HT1080 (cell line): ENCODE results near the gene ALX3. TPM values are rescaled to one million over a fixed set of nuclear protein-coding genes. Genes with fewer than 3 reads are reported as not detected.

ENCODE experiments used
- DNase-seq: peaks from one replicate; pipeline ENCODE4 v3.0.0-alpha.2; 2015; ENCODE audit warnings: low read depth
- polyA plus RNA-seq, 2 experiments: library from polyadenylated mRNA; depleted of rRNA; stranded (reverse); fragments of >200 nt; gene quantifications; 2 replicates each; pipeline ENCODE4 v1.2.3, GENCODE V29; 2015
- total RNA-seq: library from RNA; depleted of rRNA; stranded (reverse); fragments of >200 nt; shearing (Covaris generic); gene quantifications from 2 replicates; pipeline ENCODE4 v1.2.3, GENCODE V29; 2014; rRNA removed

Gene ALX3
- total RNA-seq, result not detected in 2 replicates
- not detected in 2 replicates for polyA plus RNA-seq (2015; cell fraction: cytosol; rRNA removed)
- not detected in 2 replicates for polyA plus RNA-seq (2015; cell fraction: nucleus; rRNA removed)

DNA sequence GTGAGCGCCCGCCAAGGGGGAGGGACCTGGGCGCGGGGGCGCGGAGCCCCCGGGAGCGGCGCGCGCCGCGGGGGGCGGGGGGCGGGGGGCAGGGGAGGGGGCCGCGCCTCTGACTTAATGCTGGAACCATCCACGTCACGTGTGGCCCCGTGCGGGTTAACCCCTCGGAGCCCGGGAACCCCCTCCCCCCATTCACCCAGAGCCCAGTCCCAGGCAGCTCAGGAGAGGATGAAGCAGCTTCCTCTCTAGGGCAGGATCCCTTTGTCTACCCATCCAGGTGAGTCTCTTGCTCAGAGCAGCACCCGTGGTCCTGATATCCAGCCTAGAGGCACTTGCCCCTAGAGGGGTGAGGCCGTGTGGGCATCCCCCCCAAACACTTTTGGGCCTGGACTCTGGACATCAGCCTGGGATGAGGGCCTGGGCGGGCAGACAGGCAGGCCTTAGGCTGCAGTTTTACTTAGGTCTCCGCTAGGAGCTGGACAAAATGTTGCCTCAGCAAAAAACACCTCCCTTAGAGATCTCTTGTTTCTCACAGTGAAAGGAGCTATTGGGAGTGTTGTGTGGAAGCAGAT, at the start of gene ALX3:
Gene ALX3, minus strand, starts transcription at position 2 of the 572 bp plus-strand sequence. CDS start 60 bp downstream, outside the sequence.
- no peak for DNase-seq

DNA sequence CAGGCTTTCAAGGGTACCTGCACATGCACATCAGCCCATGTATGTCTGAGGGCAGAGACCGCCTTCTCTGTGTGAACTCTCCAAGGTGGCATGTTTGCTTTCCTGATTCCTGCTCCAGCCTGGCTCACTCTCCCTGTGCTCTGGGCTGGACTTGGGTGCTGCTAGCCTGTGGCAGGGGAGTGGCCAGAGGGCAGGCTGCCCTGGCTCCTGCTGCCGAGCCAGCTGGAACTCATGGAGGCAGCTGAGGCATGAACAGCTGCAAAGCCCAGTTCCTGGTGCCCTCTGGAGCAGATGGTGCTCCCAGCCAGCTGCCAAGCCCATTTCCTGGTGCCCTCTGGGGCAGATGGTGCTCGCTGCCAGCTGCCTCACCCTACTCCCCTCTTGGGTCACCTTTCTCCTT, 49.4 kb upstream of the ALX3 start:
- DNase-seq, result no peak

GRCh38 chr1:110118636-110119396, 48.3 kb upstream of the ALX3 start:
- DNase-seq, result no peak

GRCh38 chr1:110114784-110115183, 44.3 kb upstream of the ALX3 start:
- no peak for DNase-seq

GRCh38 chr1:110114173-110114572, 43.7 kb upstream of the ALX3 start:
- DNase-seq, result no peak

GRCh38 chr1:110113551-110113950, 43.1 kb upstream of the ALX3 start:
- DNase-seq, result no peak

DNA sequence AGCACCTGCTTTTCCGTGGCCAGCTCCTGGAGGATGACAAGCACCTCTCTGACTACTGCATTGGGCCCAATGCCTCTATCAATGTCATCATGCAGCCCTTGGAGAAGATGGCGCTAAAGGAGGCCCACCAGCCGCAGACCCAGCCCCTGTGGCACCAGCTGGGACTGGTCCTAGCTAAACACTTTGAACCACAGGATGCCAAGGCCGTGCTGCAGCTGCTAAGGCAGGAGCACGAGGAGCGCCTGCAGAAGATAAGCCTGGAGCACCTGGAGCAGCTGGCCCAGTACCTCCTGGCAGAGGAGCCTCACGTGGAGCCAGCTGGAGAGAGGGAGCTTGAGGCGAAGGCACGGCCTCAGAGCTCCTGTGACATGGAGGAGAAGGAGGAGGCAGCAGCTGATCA, 42.2 kb upstream of the ALX3 start:
- no peak for DNase-seq

- DNase-seq, result no peak
These were observed 41.7 kb upstream of the ALX3 start, which contains the start of gene UBL4B for GRCh38 chr1:110112143-110112542. Gene UBL4B (plus strand): TSS chr1:110112443. CDS start chr1:110112535, 92 bp downstream.

- no peak for DNase-seq
These were observed 40.6 kb upstream of the ALX3 start for GRCh38 chr1:110111081-110111480.

GRCh38 chr1:110107867-110108469, 37.5 kb upstream of the ALX3 start:
- DNase-seq, result no peak

- peak; percentile 75 for DNase-seq
These were observed 35.8 kb upstream of the ALX3 start for GRCh38 chr1:110106013-110106941.

- DNase-seq, result no peak
These were observed 31.6 kb upstream of the ALX3 start for GRCh38 chr1:110102081-110102480.

- DNase-seq, result no peak
These were observed 29.9 kb upstream of the ALX3 start for GRCh38 chr1:110100335-110100734.

DNA sequence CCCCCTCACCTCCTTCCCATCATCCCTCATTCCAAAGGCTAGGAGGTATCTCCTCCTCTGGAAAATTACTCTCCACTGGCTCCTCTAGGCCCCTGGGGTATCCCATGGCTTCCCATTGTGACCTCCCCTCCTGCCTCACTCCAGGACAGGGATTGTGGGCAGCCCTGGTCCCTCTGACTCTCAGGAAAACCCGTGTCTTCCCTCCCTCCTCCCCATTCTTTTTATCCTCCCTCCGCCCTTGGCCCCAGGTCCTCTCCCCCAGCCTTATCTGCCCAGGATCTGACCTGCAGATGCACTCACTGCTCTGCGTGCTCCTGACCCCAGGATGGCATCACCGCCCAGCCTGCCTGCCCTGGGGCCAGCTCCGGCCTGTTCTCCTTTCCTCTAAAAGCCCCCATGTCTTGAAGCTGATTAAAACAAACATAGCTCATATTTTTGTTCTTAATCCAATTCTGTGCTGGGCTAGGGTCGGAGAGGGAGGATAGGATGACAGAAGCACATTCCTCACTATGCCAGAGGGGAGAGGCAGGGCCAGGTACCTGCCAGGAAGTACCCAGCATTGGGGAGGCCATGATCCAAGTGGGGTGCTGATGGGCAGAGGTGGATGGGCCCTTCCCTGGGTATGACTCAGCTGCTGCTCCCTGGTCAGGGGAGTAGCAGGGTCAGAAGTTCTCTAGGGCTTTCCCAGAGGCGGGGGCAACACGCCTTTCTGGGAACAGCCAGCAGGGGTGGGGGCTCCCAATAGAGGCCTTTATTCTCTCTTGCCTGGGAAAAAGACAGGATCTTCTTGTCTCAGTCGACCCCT, 28.0 kb upstream of the ALX3 start:
- no peak for DNase-seq

GRCh38 chr1:110097507-110098221, 27.2 kb upstream of the ALX3 start:
- no peak for DNase-seq

DNA sequence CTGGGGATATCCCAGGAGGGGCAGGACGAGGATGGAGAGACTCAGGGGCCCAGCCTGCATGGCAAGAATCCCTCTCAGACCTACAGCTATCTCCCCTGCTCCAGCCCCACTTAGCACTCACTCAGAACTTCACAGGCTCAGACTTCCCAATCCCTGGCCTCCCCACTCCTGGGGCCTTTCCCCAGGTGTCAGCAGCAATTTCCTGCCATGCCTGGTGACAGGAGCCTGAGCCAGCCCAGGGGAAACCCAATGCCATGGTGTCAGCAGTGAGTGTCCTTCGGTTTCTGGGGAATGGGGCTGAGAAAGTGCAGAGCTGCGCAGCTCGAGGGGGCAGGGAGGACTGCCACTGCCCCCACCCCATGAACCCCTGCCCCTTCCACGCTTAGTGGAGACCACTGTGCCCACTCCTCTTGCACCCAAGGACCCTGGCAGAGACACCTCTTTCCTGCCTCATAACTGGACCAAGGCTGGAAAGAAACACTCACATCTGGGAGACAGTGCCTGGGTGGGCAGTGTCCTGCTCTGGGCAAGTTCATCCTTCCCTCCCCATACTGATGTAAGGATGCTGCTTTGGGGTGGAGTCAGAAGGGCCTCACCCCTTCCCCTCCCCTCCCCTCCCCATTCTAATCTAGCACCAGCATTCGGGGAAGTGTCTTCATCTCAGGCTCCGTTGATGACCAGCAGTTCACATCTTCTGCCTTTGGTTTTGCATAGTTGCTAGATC, 24.6 kb upstream of the ALX3 start:
- DNase-seq, result no peak

GRCh38 chr1:110092991-110093390, 22.5 kb upstream of the ALX3 start:
- no peak for DNase-seq

DNA sequence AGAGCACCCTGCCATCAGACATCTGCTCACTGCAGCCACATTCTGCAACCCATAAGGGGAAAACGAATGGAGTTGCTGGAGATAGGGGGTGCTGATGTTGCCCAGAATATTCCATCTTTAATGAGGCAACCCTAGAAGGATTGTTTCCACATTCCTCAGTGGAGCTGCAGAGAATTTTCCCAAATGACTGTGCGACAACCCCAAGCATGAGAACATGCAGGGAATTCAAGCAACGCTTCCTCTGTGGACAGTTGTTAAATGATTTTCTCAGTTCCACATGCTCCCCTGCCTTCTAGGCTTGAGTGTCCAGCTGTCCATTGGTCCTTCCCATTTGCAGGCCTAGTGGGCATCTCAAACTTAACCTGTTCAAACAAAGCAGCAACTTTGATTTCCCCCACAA, 21.3 kb upstream of the ALX3 start:
- DNase-seq, result no peak

DNA sequence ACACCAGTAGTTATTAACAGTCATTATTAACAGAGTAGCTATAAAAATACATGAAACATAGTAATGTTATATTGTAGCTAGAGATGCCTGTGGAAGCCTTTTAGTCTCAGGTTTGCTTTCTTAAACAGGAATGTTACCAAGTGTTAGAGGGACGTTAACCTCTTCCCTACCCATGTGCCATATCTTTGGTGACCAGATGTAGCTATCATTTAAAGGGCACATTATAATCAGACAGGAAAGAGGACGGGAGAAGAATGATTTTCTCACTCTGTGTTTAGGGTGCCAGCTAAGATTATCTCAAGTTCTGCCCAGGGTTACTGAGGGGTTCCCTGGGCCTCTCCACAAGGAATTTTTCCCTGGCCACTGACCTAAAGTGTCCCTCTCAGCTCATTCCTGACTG, 20.9 kb upstream of the ALX3 start:
- DNase-seq, result no peak
